HT-29 (cell line): ENCODE results near the gene MLKL. TPM values are rescaled to one million over a fixed set of nuclear protein-coding genes. Genes with fewer than 3 reads are reported as not detected.
A peak's percentile ranks its signal among the peaks of the same experiment; 100 is the strongest.
"Not testable (repeated sequence)": the region's sequence is repeated elsewhere in the genome, so short reads cannot be mapped to it uniquely, and the experiment has no call there.

Experiments used
- DNase-seq: peaks from one replicate; pipeline ENCODE4 v3.0.0-alpha.2; 2015; ENCODE audit warnings: low spot score
- total RNA-seq: library from RNA; depleted of rRNA; stranded (reverse); fragments of >200 nt; shearing (Covaris generic); gene quantifications from 2 replicates; pipeline ENCODE4 v1.2.3, GENCODE V29; 2014

The MLKL gene
- total RNA-seq, 1 experiment from 2014 or later = 19.3 TPM

DNA sequence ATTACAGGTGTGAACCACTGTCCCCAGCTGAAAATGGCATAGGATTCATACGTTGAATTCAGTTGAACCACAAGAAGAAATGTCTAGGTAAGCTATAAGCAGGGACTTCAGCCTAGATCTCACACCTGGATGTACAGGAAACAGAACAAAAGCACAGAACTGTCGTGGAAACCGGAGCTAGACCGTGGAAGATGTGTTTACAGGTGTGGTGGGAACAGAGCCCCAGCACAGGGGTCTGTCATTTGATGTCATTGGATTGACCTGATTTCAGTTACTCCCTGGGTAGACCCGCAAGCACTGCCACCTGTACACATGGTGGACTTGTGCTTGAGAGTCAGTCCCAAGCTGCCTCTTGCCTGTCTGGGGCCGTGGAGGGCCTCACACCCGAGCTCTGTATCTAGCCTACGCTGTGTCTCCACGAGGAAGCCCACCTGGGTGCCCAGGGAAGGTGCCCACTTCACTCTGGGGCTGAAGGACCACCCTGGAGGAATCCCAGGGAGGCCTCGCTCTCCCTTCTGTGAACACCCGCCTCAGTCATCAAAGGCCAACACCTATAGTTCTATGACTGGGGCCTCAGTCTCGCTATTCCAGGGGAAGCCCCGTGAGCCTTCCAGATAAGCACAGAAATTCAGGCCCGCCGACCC is 32.2 kb upstream of the MLKL start:
- DNase-seq = no peak

DNA sequence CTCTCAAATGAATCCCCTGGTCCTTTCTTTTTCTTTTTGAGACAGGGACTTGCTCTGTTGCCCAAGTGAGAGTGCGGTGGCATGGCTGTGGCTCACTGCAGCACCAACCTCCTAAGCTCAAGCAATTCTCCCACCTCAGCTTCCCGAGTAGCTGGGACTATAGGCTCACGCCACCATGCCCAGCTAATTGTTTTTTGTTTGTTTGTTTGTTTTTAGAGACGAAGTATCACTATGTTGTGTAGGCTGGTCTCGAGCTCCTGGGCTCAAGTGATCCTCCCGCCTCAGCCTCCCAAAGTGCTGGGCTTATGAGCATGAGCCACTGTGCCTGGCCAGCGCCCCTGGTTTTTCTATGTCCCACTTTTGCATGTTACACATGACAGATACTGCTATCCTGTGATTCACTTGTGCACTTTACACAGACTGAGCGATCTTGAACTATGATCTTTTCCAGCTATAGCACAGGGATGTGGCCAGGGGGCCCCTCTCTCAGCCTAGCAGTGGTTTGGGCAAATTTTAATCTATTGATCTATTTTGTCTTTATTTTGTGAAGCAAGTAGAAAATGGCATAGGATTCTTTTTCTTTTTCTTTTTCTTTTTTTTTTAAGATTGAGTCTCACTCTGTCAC is 31.3 kb upstream of the MLKL start:
- DNase-seq = no peak

DNA sequence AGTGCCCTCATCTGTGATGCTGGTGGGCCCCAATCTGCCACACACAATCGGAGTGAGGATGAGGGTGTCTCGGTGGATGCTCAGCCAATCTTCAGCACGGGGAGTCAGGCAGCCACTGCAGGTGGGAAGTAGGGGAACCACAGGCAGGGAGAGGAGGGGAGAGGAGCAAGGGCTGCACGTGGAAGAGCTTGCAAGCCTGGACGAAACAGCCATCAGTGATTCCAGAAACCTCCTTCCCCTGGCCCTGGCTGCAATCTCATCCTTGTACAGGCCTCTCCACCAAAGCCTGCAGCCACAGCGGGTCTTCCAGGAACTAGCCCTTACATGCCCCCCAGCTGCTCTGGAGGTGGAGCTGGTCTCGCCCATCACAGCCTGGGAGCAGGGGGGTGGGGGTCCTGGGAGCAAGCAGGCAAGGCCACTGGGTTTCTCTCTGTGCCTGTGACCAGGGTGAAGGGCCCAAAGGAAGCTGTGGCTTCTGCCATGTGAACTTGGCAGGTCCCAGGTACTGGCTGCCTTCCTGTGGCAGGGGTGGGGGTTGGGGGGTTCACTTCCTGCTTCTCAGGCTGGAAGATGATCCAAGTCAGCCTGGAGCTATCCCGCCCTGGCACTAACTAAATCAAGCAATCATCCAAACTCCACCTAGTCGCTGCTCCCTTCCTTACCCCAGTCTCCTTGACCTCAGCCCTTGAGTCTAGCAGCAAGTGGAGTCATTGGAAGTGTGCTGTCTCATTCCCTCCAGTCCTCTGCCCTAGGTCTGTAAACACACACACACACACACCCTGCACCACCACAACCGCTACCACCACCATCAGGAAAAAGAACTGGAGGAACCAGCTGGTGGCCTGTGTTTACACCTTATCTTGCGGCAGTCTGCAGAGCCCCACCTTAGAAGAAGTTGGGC is 29.4 kb upstream of the MLKL start:
- DNase-seq = peak; percentile 88

DNA sequence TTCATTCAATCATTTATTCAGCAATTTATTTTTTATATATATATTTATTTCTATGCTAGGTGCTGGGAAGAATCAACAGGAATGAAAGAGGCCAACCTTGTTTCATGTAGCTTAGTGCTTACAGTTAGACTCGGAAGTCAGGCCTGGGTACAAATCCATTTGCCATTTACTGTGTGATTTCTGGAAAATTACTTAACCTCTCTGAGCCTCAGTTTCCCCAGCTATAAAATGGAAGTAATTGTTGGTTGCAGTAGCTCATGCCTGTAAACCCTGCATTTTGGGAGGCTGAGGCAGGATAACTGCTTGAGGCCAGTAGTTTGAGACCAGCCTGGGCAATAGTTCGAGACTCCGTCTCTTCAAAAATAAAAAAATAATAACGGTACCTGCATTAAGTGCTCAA is 27.2 kb upstream of the MLKL start:
- DNase-seq = no peak

DNA sequence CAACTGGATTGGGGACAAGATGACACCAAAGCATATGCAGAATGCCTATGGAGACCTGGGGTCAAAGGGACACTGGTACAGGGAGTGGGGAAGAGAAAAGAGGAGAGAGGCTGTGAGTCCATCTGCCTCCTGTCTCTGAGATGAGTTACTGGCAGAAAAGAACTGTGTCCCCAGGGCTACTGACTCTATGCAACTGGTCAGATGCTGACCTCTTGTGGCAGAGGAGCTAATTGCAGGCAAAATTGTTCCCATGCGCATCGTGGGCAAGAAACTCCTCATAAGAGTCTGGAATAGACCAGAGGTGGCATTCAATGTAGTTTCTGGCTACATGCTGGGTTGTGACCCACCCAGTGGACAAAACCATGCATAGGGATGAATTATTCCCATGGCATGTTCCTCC is 26.1 kb upstream of the MLKL start:
- peak; percentile 79 for DNase-seq

DNA sequence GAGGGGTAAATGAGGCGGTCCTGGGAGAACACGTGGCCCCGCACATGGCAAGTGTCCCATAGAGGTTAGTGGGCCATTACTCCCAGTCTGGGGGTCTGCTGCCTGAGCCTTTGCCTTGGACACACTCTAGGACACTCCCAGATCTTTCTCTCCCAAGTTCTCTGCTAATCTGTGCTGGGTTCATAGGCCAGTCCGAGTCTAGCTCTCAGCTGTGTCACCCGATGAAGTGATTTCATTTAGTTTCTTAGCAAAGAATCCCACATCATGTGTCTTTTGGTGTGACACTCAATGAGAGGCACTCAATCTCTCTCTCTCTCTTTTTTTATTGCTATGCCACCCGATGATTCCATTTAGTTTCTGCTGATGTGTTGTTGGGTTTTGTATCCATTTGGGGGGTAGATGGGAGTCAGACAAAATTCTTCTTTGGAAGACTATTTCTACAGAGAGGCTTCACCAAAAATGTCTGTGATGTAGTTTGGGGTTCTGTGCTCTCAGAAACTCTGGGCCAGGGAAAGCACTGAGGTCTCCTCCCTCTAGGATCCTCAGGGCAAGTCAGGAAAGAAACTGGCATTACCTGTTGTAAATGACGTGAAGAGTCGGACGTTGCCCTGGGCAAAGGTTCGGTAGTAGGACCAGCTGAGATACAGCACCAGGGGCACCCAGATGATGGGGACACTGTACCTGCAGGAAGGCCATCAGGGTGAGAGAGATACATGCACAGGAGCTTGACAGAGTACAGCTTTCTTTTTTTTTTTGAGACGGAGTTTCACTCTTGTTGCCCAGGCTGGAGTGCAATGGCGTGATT is 25.2 kb upstream of the MLKL start:
- DNase-seq = no peak

DNA sequence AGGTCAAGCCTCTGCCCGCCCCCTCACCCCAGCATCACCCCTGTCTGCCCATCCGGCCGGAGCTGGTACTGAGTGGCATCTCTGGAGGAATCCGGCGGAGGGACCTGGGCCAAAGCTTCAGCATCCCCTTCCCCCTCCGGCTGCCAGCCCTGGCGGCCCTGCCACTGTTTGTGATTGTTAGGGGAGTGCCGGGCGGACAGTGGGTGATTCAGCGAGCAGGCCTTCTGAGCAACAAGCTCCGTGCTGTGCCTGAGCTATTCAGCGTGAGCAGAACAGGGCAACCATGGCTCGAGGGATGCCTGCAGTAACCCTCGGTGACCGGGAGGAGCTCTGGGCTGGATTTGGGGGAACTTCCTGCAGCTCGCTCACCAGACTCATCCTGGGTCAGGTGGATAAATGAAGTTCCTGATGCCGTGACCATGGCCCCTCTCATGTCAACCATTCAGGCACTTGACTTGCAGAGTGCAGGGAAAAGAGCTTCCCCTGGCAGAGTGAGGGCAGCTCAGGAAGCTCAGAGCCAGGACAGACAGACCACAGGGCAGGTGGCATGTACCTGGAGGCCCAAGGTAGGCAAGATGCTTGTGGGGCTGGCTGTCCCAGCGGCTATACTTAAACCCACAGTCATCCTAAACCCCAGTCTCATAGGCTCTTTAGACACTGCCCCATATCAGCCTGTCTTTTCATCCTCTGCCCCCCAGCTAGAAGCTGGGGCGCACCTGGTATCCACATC is 24.3 kb upstream of the MLKL start:
- DNase-seq = no peak

DNA sequence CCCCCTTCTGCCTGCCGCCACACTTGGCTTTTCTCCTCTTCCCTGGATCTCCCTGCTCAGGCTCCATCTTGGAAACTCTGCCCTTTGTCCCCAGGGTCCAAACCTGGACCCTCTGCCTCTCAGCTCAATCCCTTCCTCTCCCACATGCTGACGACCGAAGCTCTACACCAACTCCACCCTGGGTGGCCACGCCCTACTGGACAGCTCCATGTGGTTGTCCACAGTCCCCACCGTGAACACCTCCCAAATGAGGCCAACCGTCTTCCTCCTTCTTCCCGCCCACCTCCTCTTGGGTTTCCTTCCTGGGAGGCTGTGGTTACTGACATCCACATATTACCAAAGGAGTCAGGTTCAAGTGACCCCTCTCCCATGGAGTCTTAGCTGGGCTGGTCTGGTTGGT is 22.6 kb upstream of the MLKL start:
- no peak for DNase-seq

DNA sequence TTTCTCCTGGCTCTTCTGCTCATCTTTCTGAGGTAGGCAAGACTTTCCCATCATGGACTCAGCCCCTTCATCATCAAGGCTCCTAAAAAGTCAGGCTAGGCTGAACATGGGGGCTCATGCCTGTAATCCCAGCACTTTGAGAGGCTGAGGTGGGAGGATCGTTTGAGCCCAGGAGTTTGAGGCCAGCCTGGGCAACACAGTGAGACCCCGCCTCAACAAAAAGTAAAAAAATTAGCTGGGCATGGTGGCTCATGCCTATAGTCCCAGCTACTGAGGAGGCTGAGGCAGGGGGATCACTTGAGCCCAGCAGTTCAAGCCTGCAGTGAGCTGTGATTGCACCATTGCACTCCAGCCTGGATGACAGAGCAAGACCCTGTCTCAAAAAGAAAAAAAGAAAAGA is 21.5 kb upstream of the MLKL start:
- DNase-seq = not testable (repeated sequence)

DNA sequence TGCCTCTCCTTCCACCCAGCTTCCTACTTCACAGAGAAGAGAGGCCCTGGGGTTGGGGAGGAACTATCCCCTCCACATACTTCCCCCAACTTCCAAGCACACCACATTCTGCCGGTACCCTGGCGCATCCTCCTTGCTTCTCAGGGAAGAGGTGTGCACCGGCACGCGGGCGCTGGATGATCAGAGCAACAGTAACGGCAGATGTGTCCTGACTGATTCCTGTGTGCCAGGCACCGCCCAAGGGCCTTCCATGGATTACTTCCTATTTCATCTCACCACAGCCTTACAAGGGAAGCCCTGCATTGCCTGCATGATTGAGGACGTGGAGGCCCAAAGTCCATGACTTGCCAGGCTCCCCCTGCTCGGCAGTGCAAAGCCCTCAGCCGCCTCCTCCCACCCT is 21.1 kb upstream of the MLKL start:
- DNase-seq = no peak

DNA sequence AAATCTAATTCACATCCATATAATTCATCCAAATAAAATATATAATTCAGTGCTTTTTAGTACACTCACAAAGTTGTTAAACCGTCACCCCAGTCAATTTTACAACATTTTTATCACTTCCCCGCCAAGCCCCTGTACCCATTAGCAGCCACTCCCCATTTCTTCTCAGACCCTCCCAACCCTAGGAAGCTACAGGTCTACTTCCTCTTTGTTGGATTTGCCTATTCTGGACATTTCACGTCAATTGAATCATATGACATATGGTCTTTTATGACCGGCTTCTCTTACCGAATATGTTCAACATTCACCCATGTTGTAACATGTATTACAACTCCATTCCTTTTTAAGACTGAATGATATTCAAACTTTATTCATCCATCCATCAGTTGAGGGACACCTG is 19.9 kb upstream of the MLKL start:
- no peak for DNase-seq

DNA sequence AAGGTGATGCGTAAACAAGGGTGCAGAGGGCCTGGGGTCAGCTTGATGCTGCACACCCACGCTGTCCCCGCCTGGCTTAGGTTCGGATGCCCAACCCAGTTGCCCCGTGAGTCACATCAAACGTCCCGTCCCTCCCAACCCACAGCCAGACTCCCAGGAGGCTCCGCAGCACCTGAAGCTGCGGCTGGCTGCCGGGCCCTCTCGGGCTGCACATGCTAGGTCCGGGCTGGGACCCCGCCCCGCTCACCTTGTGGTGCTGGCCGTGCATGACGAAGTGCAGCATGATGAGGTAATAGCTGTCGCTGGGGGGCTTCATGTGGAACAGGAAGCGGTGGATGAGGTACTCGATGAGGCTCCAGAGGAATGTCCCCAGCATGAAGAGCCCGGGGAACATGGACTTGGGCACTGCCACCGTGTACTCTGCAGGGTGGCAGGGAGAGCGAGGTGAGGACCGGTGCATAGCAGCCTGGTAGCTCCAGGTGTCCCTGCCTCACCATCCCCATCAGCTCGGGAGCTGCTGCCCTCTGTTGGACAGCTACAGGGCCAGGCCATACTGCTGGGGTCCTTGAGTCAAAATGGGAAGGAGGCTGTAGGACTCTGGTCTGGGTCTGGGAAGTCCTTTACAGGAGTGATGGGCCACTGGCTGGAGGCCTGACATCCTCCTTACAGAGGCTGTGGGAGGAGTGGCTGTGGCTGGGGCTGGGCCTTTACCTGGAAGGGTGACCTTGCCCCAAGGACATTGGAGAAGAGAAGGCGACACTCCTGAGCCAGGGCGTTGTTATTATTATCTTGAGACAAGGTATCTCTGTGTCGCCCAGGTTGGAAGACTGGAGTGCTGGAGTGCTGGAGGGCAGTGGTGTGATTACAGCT is 18.3 kb upstream of the MLKL start:
- DNase-seq = no peak

DNA sequence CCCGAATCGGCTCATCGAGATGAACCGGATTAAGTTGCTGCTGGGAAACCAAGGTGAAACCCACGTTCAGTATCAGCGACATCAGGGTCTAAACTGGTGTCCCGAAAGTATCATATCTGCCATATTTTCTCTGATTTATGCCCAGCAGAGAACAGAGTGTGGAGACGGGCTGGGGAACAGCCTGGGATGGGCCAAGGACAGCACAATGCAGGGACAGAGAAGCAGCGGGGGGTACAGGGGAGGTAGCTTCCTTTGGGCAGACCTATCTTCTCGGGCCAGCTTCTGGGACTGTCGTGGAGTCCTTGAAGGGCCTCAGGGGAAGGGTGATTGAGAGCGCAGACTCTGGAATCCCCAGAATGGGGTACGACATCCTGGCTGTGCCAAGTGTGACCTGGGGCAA is 17.5 kb upstream of the MLKL start:
- no peak for DNase-seq

DNA sequence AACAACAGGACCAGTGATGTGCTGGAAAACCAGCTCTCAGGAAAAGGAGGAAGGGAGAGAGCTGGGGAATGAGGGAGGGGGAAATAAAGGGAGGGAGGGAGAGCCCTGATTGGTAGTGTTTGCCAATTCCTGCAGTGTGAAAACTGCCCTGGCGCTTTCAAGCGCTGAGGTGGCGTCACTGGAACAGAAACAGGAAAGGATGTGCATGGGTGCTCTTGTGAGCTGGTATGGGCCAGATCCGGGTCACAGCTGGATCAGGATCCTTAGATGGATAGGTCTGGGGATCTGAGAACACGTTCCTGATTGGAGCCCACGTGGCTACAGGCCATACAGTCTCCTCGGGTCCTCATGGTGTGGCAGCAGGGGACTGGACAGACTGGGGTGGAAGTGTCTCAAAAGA is 16.7 kb upstream of the MLKL start:
- DNase-seq = no peak

DNA sequence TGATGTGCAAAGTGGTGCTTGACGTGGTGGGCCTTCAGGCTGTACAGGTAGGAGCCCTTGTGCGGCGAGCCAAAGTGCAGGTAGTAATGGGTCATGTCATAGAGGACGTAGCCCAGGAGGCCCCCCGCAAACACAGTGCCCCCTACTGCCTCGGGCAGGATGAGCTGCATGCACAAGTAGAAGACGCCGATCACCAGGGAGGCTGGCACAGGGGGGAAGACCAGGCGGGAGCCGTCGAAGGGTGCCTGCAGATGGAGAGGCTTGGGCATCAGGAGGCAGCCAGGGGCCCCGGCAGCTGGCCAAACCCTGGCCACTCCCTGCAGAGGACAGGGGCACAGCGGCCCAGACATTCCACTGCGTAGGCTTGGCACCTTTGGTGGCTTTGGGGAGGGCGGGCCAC is 15.7 kb upstream of the MLKL start:
- DNase-seq = no peak

DNA sequence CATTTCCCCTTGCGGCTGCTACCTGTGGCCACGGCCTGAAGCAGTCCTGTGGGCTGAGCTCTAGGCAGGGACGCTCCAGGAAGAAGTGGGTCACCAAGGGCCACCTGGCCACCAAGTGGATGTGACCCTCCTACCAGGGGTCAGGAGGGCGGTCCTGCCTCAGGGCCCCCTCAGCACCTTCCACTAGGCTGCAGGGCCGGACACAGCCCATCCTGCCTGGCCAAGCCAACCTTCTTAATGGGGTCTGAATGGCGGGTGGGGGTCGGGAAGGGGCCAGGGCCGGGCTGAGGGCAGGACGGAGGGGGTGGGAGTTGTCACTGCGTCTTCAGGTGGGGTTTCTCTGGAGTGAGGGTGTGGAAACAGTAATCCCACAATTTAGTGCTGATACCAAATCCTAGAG is 13.2 kb upstream of the MLKL start:
- no peak for DNase-seq

DNA sequence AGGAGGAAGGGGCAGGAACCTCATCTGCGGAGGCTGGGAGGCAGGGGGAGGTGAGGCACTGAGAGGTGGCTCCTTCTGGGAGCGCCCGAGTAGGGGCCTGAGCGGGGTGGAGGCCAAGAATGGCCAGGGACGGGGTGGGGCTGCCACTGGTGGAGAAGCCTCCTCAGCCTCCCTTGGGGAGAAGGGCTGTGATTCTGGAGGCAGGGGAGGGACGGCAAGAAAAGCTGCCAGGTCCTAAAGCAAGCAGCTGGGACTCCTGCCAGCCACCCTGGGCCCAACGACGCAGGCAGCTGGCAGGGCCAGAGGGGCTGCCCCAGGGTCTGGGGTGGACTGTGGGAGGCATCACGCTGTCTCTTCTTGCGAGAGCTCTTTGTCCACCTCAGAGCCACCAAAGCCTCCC is 12.7 kb upstream of the MLKL start:
- no peak for DNase-seq

DNA sequence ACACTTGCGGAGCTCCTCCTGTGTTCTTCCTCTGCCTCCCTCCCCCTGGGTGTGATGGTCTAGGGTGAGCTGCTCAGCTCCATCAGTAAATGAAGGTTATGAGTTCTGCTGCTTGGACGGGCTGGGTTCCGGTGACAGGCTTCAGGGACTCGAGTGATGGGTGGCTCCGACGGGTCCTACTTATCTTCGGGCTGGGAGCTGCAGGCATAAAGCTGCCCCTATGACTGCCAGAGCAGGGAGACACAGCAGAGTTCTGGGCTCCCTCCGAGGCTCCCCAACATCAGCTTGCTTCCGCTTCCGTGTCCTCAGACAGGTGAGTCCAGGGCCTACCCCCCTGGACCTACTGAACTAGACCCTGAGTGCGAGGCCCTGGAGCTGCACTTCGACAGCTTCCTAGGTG is 11.3 kb upstream of the MLKL start:
- DNase-seq = no peak

DNA sequence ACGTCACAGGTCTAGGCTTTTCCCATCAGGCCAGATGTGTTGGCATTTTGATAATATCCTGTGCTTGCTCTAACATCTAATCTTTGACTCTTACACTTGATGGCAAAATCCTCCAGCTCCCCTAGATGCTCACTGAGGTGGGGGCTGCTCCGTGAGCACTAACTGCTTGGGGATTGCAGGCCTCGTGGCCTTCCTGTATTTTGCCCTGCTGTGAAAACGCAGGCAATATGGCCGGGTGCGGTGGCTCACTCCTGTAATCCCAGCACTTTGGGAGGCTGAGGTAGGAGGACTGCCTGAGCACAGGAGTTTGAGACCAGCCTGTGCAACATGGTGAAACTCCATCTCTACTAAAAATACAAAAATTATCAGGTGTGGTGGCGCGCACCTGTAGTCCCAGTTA is 9.7 kb upstream of the MLKL start:
- DNase-seq = no peak

DNA sequence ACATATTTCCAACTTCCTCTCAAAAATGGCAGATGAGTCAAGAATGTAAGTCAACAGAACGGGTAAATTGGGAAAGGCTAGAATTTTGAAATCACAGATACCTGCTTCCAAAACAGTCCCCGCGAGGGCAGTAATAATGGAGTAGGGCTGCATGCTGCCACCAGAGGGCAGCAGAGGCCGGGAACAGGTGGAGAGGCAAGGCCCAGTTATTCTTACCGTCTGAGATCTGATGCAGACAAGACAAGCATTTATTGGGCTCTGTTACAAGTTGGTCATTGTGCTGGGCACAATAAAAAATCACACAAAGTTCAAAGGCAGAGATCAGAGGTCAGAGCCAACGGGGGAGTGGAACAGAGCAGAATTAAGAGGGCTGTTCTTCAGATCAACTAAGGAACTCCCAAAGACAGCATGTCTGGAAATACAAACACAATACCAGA is 8.8 kb upstream of the MLKL start:
- peak; percentile 85 for DNase-seq
